Mammary epithelial cell (primary cell): ENCODE data around the gene NPAS3.

Experiments
- CTCF ChIP-seq, 2 donors: IDR thresholded peaks in 1 of 2; conservative IDR thresholded peaks in 1 of 2; 2 replicates each; pipeline ENCODE4 v1.5.1; 2011 to 2012; ENCODE audit warnings: inconsistent platforms in 2 of 2, low read length in 2 of 2, mild to moderate bottlenecking in 2 of 2, control low read depth in 1 of 2, low read depth in 1 of 2; ENCODE audit not compliant: insufficient read depth in 1 of 2; ENCODE audit errors: extremely low read depth in 1 of 2
- EZH2 ChIP-seq: IDR thresholded peaks from 2 replicates; pipeline ENCODE4 v1.6.1; 2012; ENCODE audit warnings: low read length, inconsistent platforms, borderline replicate concordance

- no peak for TF ChIP-seq EZH2
- TF ChIP-seq CTCF (conservative IDR thresholded peaks at IDR 0.05 in 1 of 2, IDR thresholded peaks at IDR 0.05 in 1 of 2; ENCODE audit: extremely low read depth in 1 of 2, insufficient read depth in 1 of 2, low read depth in 1 of 2, low read length in 2 of 2) = no peak
These were observed 414.1 kb downstream of the NPAS3 start for GRCh38 chr14:33352821-33353220.
